Loucy (cell line): ENCODE results near the gene TTPAL.
A peak's percentile ranks its signal among the peaks of the same experiment; 100 is the strongest.

Experiments
- H2AFZ ChIP-seq: fragments of 200-600 bp; sonication (generic); 2 replicates; pipeline ENCODE4 v1.6.0; 2016; ENCODE audit warnings: antibody characterized with exemption, mild to moderate bottlenecking, low read length, moderate library complexity
- H3F3A ChIP-seq: fragments of 200-600 bp; 2 replicates; pipeline ENCODE4 v1.6.0; 2016; ENCODE audit warnings: antibody characterized with exemption, low read depth, mild to moderate bottlenecking
- H3K27me3 ChIP-seq: fragments of 200-600 bp; sonication (generic); 2 replicates; pipeline ENCODE4 v1.6.1; 2014; ENCODE audit warnings: low read length, mild to moderate bottlenecking; ENCODE audit not compliant: insufficient read depth, poor library complexity, severe bottlenecking
- H3K36me3 ChIP-seq: fragments of 200-600 bp; sonication (generic); 2 replicates; pipeline ENCODE4 v1.6.1; 2016; ENCODE audit warnings: low read length; ENCODE audit not compliant: insufficient read depth
- H3K4me1 ChIP-seq: fragments of 200-600 bp; sonication (generic); 2 replicates; pipeline ENCODE4 v1.5.1; 2014; ENCODE audit warnings: low read length, mild to moderate bottlenecking; ENCODE audit not compliant: insufficient read depth, poor library complexity, severe bottlenecking
- H3K4me2 ChIP-seq: fragments of 200-600 bp; sonication (generic); 2 replicates; pipeline ENCODE4 v1.6.0; 2014; ENCODE audit warnings: antibody characterized with exemption, low read length, low read depth, mild to moderate bottlenecking; ENCODE audit not compliant: poor library complexity, severe bottlenecking
- H3K4me3 ChIP-seq: fragments of 200-600 bp; sonication (generic); 2 replicates; pipeline ENCODE4 v1.5.1; 2014; ENCODE audit warnings: low read length, mild to moderate bottlenecking, mixed read lengths; ENCODE audit not compliant: poor library complexity, severe bottlenecking
- H3K79me2 ChIP-seq: fragments of 200-600 bp; sonication (generic); 2 replicates; pipeline ENCODE4 v1.6.1; 2014; ENCODE audit warnings: low read length; ENCODE audit not compliant: insufficient read depth
- H3K9ac ChIP-seq: fragments of 200-600 bp; sonication (generic); 2 replicates; pipeline ENCODE4 v1.6.0; 2014; ENCODE audit warnings: mild to moderate bottlenecking, low read depth, low read length, moderate library complexity; ENCODE audit not compliant: poor library complexity, severe bottlenecking
- H3K9me2 ChIP-seq: fragments of 200-600 bp; sonication (generic); replicated peaks from 2 replicates; pipeline ENCODE4 v1.6.1; 2016; ENCODE audit warnings: low read depth, low read length, mixed read lengths
- H3K9me3 ChIP-seq: fragments of 200-600 bp; sonication (generic); 2 replicates; pipeline ENCODE4 v1.6.1; 2014; ENCODE audit warnings: mild to moderate bottlenecking, antibody characterized with exemption, low read length, low read depth; ENCODE audit not compliant: insufficient read depth
- H4K20me1 ChIP-seq: fragments of 200-600 bp; sonication (generic); 2 replicates; pipeline ENCODE4 v1.6.0; 2014; ENCODE audit warnings: antibody characterized with exemption, low read length, mild to moderate bottlenecking; ENCODE audit not compliant: insufficient read depth, poor library complexity, severe bottlenecking
- CTCF ChIP-seq: fragments of 200-600 bp; sonication (generic); conservative IDR thresholded peaks from 2 replicates; pipeline ENCODE4 v1.5.1; 2014; ENCODE audit warnings: mild to moderate bottlenecking, antibody characterized with exemption, low read length
- EZH2phosphoT487 ChIP-seq: fragments of 200-600 bp; IDR thresholded peaks from 2 replicates; pipeline ENCODE4 v1.6.1; 2018; ENCODE audit warnings: antibody characterized with exemption, mild to moderate bottlenecking, moderate library complexity, borderline replicate concordance

Gene TTPAL

GRCh38 chr20:44528309-44528708 lies 52.6 kb downstream of the TTPAL start:
- H3F3A ChIP-seq: no peaks in the 10 kb centered on the region
- peaks cover 8% of the 10 kb centered on the region; the same call in 1 of the 2 replicates for H3K79me2 ChIP-seq
- H3K36me3 ChIP-seq: no peaks in the 10 kb centered on the region
- TF ChIP-seq EZH2phosphoT487 (no peak), CTCF (no peak)
- H3K4me3 ChIP-seq: no peak overlapping the region
- no peaks in the 10 kb centered on the region for H3K9me3 ChIP-seq
- H3K27me3 ChIP-seq: no peaks in the 10 kb centered on the region
- H3K4me2 ChIP-seq: no peak overlapping the region
- H4K20me1 ChIP-seq: no peaks in the 10 kb centered on the region
- H3K9ac ChIP-seq: no peak overlapping the region
- peaks cover 22% of the 10 kb centered on the region for H3K4me1 ChIP-seq
- no peaks in the 10 kb centered on the region for H3K9me2 ChIP-seq
- no peak overlapping the region for H2AFZ ChIP-seq

DNA sequence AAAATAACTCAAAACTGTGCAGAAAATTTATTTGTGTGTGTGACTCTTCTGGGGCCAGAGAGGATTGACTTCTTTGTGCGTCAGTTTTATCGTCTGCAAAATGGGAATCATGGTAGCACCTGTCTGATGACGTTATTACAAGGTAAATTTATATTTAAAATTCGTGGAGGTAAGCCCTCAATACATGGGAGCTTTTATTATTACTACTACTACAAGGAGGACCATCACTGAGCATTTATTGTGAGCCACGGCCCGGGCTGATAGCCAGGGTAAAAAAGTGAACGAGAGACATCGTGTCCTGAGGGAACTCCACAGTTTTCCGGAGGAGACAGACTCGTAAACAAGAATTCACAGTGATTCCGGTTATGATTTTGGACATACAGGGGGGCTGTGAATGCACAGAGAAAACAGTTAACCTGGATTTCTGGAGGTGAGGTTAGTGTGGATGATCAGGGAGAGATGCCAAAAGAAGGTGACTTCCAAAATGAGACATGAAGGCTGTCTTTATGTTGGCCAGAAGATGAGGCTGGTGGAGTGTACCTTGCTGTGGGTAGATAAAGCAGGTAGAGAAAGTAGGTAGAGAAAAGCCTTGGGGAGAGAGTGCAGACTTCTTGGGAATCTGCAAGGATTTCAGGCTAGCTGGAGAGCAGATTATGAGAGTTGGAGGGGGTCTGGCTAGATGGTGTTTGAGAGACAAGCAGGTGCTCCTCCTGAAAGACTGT lies 56.7 kb downstream of the TTPAL start:
- Histone ChIP-seq H3F3A (peaks cover 6% of the 10 kb centered on the region; the same call in 1 of the 2 replicates), H4K20me1 (no peaks in the 10 kb centered on the region), H3K4me1 (peaks cover 40% of the 10 kb centered on the region), H3K4me2 (peak overlapping the region; percentile 94), H3K36me3 (no peaks in the 10 kb centered on the region), H3K9me2 (no peaks in the 10 kb centered on the region), H3K79me2 (peaks cover 17% of the 10 kb centered on the region; the same call in 1 of the 2 replicates), H3K27me3 (no peaks in the 10 kb centered on the region), H3K9ac (peak overlapping the region; percentile 84), H3K9me3 (no peaks in the 10 kb centered on the region), H2AFZ (peak overlapping the region; percentile 90), H3K4me3 (peak overlapping the region; percentile 90)
- no peak for TF ChIP-seq EZH2phosphoT487
- no peak for TF ChIP-seq CTCF

- Histone ChIP-seq H3K36me3 (no peaks in the 10 kb centered on the region), H2AFZ (peak overlapping the region; percentile 90), H4K20me1 (no peaks in the 10 kb centered on the region), H3K4me1 (peaks cover 40% of the 10 kb centered on the region), H3F3A (peaks cover 6% of the 10 kb centered on the region; the same call in 1 of the 2 replicates), H3K4me3 (peak overlapping the region; percentile 90), H3K9ac (peak overlapping the region; percentile 84), H3K9me3 (no peaks in the 10 kb centered on the region), H3K79me2 (peaks cover 17% of the 10 kb centered on the region; the same call in 1 of the 2 replicates), H3K27me3 (no peaks in the 10 kb centered on the region), H3K4me2 (peak overlapping the region; percentile 94), H3K9me2 (no peaks in the 10 kb centered on the region)
- no peak for TF ChIP-seq CTCF
Measured at GRCh38 chr20:44532981-44533331, 57.3 kb downstream of the TTPAL start.
